HK-2 (cell line): Measurements from ENCODE around the gene PASK.

ENCODE experiments used
- DNase-seq: peaks from one replicate; pipeline ENCODE4 v3.0.0-alpha.2; 2018; ENCODE audit not compliant: unreplicated experiment

Gene PASK

GRCh38 chr2:241180495-241180894 lies 31.2 kb upstream of the PASK start:
- no peak for DNase-seq

- no peak for DNase-seq
Observed at GRCh38 chr2:241179899-241180298, 30.6 kb upstream of the PASK start.

- no peak for DNase-seq
Observed at GRCh38 chr2:241178961-241179360, 29.7 kb upstream of the PASK start.

- DNase-seq: no peak
Observed at GRCh38 chr2:241177526-241178334, 28.5 kb upstream of the PASK start.

GRCh38 chr2:241173557-241173956 lies 24.3 kb upstream of the PASK start:
- no peak for DNase-seq

- no peak for DNase-seq
Observed at GRCh38 chr2:241168366-241168765, 19.1 kb upstream of the PASK start.

- no peak for DNase-seq
Observed at GRCh38 chr2:241163601-241164118, 14.4 kb upstream of the PASK start.

- DNase-seq: peak; percentile 22
Observed at GRCh38 chr2:241161646-241162281, 12.5 kb upstream of the PASK start.

- no peak for DNase-seq
Observed at GRCh38 chr2:241160318-241160717, 11.0 kb upstream of the PASK start.

GRCh38 chr2:241159116-241159515 lies 9.8 kb upstream of the PASK start:
- no peak for DNase-seq

- no peak for DNase-seq
Observed at GRCh38 chr2:241158546-241158900, 9.3 kb upstream of the PASK start.

- DNase-seq: no peak
Observed at GRCh38 chr2:241157841-241158545, 8.7 kb upstream of the PASK start.

- DNase-seq: no peak
Observed at GRCh38 chr2:241156971-241157441, 7.7 kb upstream of the PASK start.

- no peak for DNase-seq
Observed at GRCh38 chr2:241155936-241156335, 6.7 kb upstream of the PASK start.

- no peak for DNase-seq
Observed at GRCh38 chr2:241154915-241155314, 5.6 kb upstream of the PASK start.

- no peak for DNase-seq
Observed at GRCh38 chr2:241153616-241154015, 4.3 kb upstream of the PASK start.

- DNase-seq: no peak
Observed at GRCh38 chr2:241151934-241152660, 2.8 kb upstream of the PASK start.

GRCh38 chr2:241150660-241151530 lies 1.6 kb upstream of the PASK start:
- no peak for DNase-seq

GRCh38 chr2:241149925-241150659 lies 820 bp upstream of the PASK start, which contains the start of gene PPP1R7:
Gene PPP1R7, plus strand, starts transcription at chr2:241150467. Its CDS starts 29 bp downstream, at chr2:241150496.
- DNase-seq: peak; percentile 97

GRCh38 chr2:241149675-241149924 lies 328 bp upstream of the PASK start:
- DNase-seq: no peak
